ENCODE results near the gene GTPBP6. TPM values are rescaled to one million over a fixed set of nuclear protein-coding genes. Genes with fewer than 3 reads are reported as not detected.
"Not testable (repeated sequence)": the region's sequence is repeated elsewhere in the genome, so short reads cannot be mapped to it uniquely, and the experiment has no call there.

Gene GTPBP6
- total and polyA plus RNA-seq, 8 donors, result 31.1 to 63.2 (median 53.1) TPM

GRCh38 chrX:332916-333610, 14.5 kb upstream of the GTPBP6 start:
- ATAC-seq, result no peak
- peaks cover 6 to 15% of the 10 kb centered on the region in 2 donors for H3K4me1 ChIP-seq
- no peak for TF ChIP-seq CTCF (IDR thresholded peaks at IDR 0.05)

GRCh38 chrX:332496-332860, 13.9 kb upstream of the GTPBP6 start:
- intact Hi-C loops (cut with DNase I), result no loop called here
- H3K36me3 ChIP-seq, result peaks cover 0 to 28% of the 10 kb centered on the region in 2 donors
- no peaks in the 10 kb centered on the region for H3K9me3 ChIP-seq
- no peak overlapping the region for H3K4me3 ChIP-seq
- no peak for TF ChIP-seq CTCF (IDR thresholded peaks at IDR 0.05)
- H3K27me3 ChIP-seq, result peaks cover 19 to 31% of the 10 kb centered on the region in 2 donors
- DNase-seq, result peak in 2 of 4 donors; percentile 22 to 67
- H3K4me1 ChIP-seq, result peaks cover 6 to 15% of the 10 kb centered on the region in 2 donors
- H3K27ac ChIP-seq, result no peak overlapping the region
- no peak for ATAC-seq

More at GRCh38 chrX:332916-333610, 14.5 kb upstream of the GTPBP6 start:
- peak in 2 of 4 donors; percentile 28 to 67 for DNase-seq
- Histone ChIP-seq H3K27ac (no peak overlapping the region), H3K36me3 (peaks cover 0 to 34% of the 10 kb centered on the region in 2 donors), H3K27me3 (peaks cover 19 to 31% of the 10 kb centered on the region in 2 donors), H3K9me3 (no peaks in the 10 kb centered on the region), H3K4me3 (no peak overlapping the region)
- intact Hi-C loops (cut with DNase I), result no loop called here

GRCh38 chrX:331825-332495, 13.4 kb upstream of the GTPBP6 start:
- DNase-seq, result peak in 2 of 4 donors; percentile 25 to 66
- Histone ChIP-seq H3K27ac (no peak overlapping the region), H3K27me3 (peaks cover 19 to 31% of the 10 kb centered on the region in 2 donors), H3K4me1 (peaks cover 6 to 15% of the 10 kb centered on the region in 2 donors), H3K9me3 (no peaks in the 10 kb centered on the region), H3K36me3 (peaks cover 0 to 23% of the 10 kb centered on the region in 2 donors), H3K4me3 (no peak overlapping the region)
- no peak for TF ChIP-seq CTCF (IDR thresholded peaks at IDR 0.05)
- intact Hi-C loops (cut with DNase I), result no loop called here
- ATAC-seq, result no peak

GRCh38 chrX:331151-331824, 12.7 kb upstream of the GTPBP6 start:
- Histone ChIP-seq H3K36me3 (peaks cover 0 to 23% of the 10 kb centered on the region in 2 donors), H3K4me1 (peaks cover 6 to 15% of the 10 kb centered on the region in 2 donors), H3K27me3 (peaks cover 19 to 31% of the 10 kb centered on the region in 2 donors), H3K27ac (no peak overlapping the region), H3K9me3 (no peaks in the 10 kb centered on the region), H3K4me3 (no peak overlapping the region)
- peak; percentile 53 for ATAC-seq
- peak in 2 of 4 donors; percentile 30 to 73 for DNase-seq
- intact Hi-C loops (cut with DNase I), result no loop called here
- no peak for TF ChIP-seq CTCF (IDR thresholded peaks at IDR 0.05)

GRCh38 chrX:330726-331150, 12.1 kb upstream of the GTPBP6 start:
- no peak overlapping the region for H3K4me3 ChIP-seq
- H3K27me3 ChIP-seq, result peaks cover 19 to 31% of the 10 kb centered on the region in 2 donors
- H3K9me3 ChIP-seq, result no peaks in the 10 kb centered on the region
- TF ChIP-seq CTCF (IDR thresholded peaks at IDR 0.05), result no peak
- no peak for ATAC-seq
- DNase-seq, result peak in 2 of 4 donors; percentile 22 to 58
- no peak overlapping the region for H3K27ac ChIP-seq
- H3K4me1 ChIP-seq, result peaks cover 6 to 15% of the 10 kb centered on the region in 2 donors
- intact Hi-C loops (cut with DNase I), result no loop called here
- H3K36me3 ChIP-seq, result peaks cover 0 to 23% of the 10 kb centered on the region in 2 donors

GRCh38 chrX:330141-330725, 11.6 kb upstream of the GTPBP6 start:
- Histone ChIP-seq H3K27me3 (peaks cover 19 to 31% of the 10 kb centered on the region in 2 donors), H3K4me1 (peaks cover 6 to 15% of the 10 kb centered on the region in 2 donors), H3K36me3 (peaks cover 0 to 23% of the 10 kb centered on the region in 2 donors)
- peak in 2 of 4 donors; percentile 15 to 47 for DNase-seq
- H3K4me3 ChIP-seq; ATAC-seq; intact Hi-C loops (cut with DNase I); H3K9me3 ChIP-seq; H3K27ac ChIP-seq: not testable (repeated sequence)
